ENCODE data around the gene PSMD11. TPM values are rescaled to one million over a fixed set of nuclear protein-coding genes. Genes with fewer than 3 reads are reported as not detected.

PSMD11 gene
- total and polyA plus RNA-seq, 2 of the 13 experiments (the other 11 are each of a cell fraction or from before 2014, with no cell fraction given), result 69.8 to 152 TPM

DNA sequence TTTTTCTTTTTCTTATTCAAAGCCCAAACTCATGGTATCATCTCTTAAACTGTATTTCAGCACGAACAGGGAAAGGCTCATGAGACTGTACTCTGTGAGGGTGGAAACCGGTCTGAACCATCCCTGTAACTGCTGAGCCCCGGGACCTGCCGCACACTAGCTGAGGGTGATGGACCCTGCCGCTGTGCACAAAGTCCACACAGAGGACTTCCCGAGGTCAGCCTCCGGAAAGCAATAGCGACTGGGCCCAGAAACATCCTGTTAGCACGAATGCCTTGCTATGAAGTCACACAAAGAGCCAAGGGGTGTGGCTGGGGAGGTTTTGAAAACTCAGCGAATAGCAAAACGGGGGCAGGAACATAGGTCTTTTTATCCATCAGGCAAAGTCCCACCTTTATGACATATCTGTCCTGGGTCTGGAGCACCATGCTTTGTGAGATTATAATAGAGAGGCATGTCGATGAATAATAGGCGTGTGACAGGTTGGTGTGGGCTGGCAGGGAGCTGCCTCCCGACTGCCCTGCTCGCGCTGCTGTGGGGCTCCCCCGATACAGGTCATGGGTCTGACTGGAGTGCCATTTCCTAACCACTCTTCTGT, 75.9 kb downstream of the PSMD11 start (continued):
- TF ChIP-seq, protein P1, sequence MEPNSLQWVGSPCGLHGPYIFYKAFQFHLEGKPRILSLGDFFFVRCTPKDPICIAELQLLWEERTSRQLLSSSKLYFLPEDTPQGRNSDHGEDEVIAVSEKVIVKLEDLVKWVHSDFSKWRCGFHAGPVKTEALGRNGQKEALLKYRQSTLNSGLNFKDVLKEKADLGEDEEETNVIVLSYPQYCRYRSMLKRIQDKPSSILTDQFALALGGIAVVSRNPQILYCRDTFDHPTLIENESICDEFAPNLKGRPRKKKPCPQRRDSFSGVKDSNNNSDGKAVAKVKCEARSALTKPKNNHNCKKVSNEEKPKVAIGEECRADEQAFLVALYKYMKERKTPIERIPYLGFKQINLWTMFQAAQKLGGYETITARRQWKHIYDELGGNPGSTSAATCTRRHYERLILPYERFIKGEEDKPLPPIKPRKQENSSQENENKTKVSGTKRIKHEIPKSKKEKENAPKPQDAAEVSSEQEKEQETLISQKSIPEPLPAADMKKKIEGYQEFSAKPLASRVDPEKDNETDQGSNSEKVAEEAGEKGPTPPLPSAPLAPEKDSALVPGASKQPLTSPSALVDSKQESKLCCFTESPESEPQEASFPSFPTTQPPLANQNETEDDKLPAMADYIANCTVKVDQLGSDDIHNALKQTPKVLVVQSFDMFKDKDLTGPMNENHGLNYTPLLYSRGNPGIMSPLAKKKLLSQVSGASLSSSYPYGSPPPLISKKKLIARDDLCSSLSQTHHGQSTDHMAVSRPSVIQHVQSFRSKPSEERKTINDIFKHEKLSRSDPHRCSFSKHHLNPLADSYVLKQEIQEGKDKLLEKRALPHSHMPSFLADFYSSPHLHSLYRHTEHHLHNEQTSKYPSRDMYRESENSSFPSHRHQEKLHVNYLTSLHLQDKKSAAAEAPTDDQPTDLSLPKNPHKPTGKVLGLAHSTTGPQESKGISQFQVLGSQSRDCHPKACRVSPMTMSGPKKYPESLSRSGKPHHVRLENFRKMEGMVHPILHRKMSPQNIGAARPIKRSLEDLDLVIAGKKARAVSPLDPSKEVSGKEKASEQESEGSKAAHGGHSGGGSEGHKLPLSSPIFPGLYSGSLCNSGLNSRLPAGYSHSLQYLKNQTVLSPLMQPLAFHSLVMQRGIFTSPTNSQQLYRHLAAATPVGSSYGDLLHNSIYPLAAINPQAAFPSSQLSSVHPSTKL (CRISPR knock-in tag; IDR thresholded peaks at IDR 0.05), result peak; percentile 33; the same call in 1 of the 2 replicates
- TF ChIP-seq, protein P2, sequence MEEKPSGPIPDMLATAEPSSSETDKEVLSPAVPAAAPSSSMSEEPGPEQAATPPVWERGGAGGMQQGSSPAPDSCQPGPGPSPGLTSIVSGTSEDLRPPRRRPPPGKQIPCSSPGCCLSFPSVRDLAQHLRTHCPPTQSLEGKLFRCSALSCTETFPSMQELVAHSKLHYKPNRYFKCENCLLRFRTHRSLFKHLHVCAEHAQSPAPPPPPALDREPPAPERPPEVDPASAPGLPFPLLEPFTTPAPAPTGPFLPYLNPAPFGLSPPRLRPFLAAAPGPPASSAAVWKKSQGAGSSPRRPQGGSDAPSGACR (CRISPR knock-in tag; IDR thresholded peaks at IDR 0.05), result 0 out of 2 replicates have a peak, but pooled peaks have one; percentile 47
- TF ChIP-seq, protein P3, sequence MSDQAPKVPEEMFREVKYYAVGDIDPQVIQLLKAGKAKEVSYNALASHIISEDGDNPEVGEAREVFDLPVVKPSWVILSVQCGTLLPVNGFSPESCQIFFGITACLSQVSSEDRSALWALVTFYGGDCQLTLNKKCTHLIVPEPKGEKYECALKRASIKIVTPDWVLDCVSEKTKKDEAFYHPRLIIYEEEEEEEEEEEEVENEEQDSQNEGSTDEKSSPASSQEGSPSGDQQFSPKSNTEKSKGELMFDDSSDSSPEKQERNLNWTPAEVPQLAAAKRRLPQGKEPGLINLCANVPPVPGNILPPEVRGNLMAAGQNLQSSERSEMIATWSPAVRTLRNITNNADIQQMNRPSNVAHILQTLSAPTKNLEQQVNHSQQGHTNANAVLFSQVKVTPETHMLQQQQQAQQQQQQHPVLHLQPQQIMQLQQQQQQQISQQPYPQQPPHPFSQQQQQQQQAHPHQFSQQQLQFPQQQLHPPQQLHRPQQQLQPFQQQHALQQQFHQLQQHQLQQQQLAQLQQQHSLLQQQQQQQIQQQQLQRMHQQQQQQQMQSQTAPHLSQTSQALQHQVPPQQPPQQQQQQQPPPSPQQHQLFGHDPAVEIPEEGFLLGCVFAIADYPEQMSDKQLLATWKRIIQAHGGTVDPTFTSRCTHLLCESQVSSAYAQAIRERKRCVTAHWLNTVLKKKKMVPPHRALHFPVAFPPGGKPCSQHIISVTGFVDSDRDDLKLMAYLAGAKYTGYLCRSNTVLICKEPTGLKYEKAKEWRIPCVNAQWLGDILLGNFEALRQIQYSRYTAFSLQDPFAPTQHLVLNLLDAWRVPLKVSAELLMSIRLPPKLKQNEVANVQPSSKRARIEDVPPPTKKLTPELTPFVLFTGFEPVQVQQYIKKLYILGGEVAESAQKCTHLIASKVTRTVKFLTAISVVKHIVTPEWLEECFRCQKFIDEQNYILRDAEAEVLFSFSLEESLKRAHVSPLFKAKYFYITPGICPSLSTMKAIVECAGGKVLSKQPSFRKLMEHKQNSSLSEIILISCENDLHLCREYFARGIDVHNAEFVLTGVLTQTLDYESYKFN (CRISPR knock-in tag; conservative IDR thresholded peaks at IDR 0.05), result peak; percentile 44
- TF ChIP-seq ZNF777 (CRISPR knock-in tag; IDR thresholded peaks at IDR 0.05), result no peak
- 0 out of 2 replicates have a peak, but pooled peaks have one; percentile 30 for TF ChIP-seq ZBTB38 (CRISPR knock-in tag; IDR thresholded peaks at IDR 0.05)
- TF ChIP-seq, protein P4, sequence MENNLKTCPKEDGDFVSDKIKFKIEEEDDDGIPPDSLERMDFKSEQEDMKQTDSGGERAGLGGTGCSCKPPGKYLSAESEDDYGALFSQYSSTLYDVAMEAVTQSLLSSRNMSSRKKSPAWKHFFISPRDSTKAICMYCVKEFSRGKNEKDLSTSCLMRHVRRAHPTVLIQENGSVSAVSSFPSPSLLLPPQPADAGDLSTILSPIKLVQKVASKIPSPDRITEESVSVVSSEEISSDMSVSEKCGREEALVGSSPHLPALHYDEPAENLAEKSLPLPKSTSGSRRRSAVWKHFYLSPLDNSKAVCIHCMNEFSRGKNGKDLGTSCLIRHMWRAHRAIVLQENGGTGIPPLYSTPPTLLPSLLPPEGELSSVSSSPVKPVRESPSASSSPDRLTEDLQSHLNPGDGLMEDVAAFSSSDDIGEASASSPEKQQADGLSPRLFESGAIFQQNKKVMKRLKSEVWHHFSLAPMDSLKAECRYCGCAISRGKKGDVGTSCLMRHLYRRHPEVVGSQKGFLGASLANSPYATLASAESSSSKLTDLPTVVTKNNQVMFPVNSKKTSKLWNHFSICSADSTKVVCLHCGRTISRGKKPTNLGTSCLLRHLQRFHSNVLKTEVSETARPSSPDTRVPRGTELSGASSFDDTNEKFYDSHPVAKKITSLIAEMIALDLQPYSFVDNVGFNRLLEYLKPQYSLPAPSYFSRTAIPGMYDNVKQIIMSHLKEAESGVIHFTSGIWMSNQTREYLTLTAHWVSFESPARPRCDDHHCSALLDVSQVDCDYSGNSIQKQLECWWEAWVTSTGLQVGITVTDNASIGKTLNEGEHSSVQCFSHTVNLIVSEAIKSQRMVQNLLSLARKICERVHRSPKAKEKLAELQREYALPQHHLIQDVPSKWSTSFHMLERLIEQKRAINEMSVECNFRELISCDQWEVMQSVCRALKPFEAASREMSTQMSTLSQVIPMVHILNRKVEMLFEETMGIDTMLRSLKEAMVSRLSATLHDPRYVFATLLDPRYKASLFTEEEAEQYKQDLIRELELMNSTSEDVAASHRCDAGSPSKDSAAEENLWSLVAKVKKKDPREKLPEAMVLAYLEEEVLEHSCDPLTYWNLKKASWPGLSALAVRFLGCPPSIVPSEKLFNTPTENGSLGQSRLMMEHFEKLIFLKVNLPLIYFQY (CRISPR knock-in tag; IDR thresholded peaks at IDR 0.05; ENCODE audit: borderline replicate concordance), result no peak
- TF ChIP-seq SALL1 (CRISPR knock-in tag; IDR thresholded peaks at IDR 0.05), result peak; percentile 48; the same call in 1 of the 2 replicates
- peak; percentile 83 for TF ChIP-seq HNF4A (CRISPR knock-in tag; IDR thresholded peaks at IDR 0.05)
- TF ChIP-seq PAX8 (CRISPR knock-in tag; IDR thresholded peaks at IDR 0.05; ENCODE audit: borderline replicate concordance), result no peak
- 0 out of 2 replicates have a peak, but pooled peaks have one; percentile 20 for TF ChIP-seq ZNF331 (CRISPR knock-in tag; IDR thresholded peaks at IDR 0.05)
- peak; percentile 54; the same call in 1 of the 2 replicates for TF ChIP-seq NCOR1 (IDR thresholded peaks at IDR 0.05; ENCODE audit: borderline replicate concordance, low read length)
- TF ChIP-seq ZFP37 (CRISPR knock-in tag; IDR thresholded peaks at IDR 0.05; ENCODE audit: borderline replicate concordance), result no peak
